SK-N-SH (cell line): Measurements from ENCODE around the gene TNNT2. TPM values are rescaled to one million over a fixed set of nuclear protein-coding genes. Genes with fewer than 3 reads are reported as not detected.

Source experiments
- CTCF ChIA-PET: fragments of 300-600, 350-600 bp; formaldehyde crosslinking; extraction: SDS; loops from one replicate; lab custom pipeline; 2021; lab: Yijun Ruan, JAX
- POLR2A ChIA-PET: fragments of 350-600 bp; sonication (Branson Sonifier 250); formaldehyde crosslinking; extraction: SDS; loops from one replicate; lab custom pipeline; 2020; ENCODE audit warnings: antibody characterized with exemption, inconsistent platforms; lab: Yijun Ruan, JAX
- DNase-seq: peaks from one replicate; pipeline ENCODE4 v3.0.0; 2012
- H2AFZ ChIP-seq: fragments of 200-600 bp; sonication (generic); 2 replicates; pipeline ENCODE4 v1.8.1; 2016; ENCODE audit warnings: antibody characterized with exemption, mild to moderate bottlenecking, low read depth
- H3F3A ChIP-seq: fragments of 200-600 bp; sonication (generic); replicated peaks from 2 replicates; pipeline ENCODE3; 2016; ENCODE audit warnings: antibody characterized with exemption, mild to moderate bottlenecking; ENCODE audit not compliant: insufficient read depth
- H3K27ac ChIP-seq, 2 experiments: fragments of 200-500 bp in 1 of 2; fragments of 200-600 bp in 1 of 2; sonication (Bioruptor generic) in 1 of 2; sonication (generic), shearing (Covaris generic) in 1 of 2; 2 replicates each; pipeline versions ENCODE4 v1.5.1 to v1.6.1; 2014 to 2016; ENCODE audit warnings: low read depth in 2 of 2, inconsistent platforms in 1 of 2, low read length in 1 of 2, mild to moderate bottlenecking in 1 of 2, mixed read lengths in 1 of 2
- H3K27me3 ChIP-seq: fragments of 200-600 bp; sonication (generic), shearing (Covaris generic); 2 replicates; pipeline ENCODE4 v1.6.1; 2016; ENCODE audit warnings: mixed run types; ENCODE audit not compliant: insufficient read depth
- H3K36me3 ChIP-seq, 2 experiments: fragments of 200-500 bp in 1 of 2; fragments of 200-600 bp in 1 of 2; sonication (Bioruptor generic) in 1 of 2; sonication (generic) in 1 of 2; replicated peaks in 1 of 2; 2 replicates each; pipeline versions ENCODE3 to v1.5.1; 2014 to 2016; ENCODE audit warnings: low read length in 1 of 2, mild to moderate bottlenecking in 1 of 2; ENCODE audit not compliant: insufficient read depth in 2 of 2, control insufficient read depth in 1 of 2
- H3K4me1 ChIP-seq, 2 experiments: fragments of 200-500 bp in 1 of 2; fragments of 200-600 bp in 1 of 2; sonication (Bioruptor generic) in 1 of 2; sonication (generic), shearing (Covaris generic) in 1 of 2; 2 replicates each; pipeline versions ENCODE4 v1.5.1 to v1.6.1; 2014 to 2016; ENCODE audit warnings: low read depth in 1 of 2, low read length in 1 of 2, mixed run types in 1 of 2; ENCODE audit not compliant: insufficient read depth in 2 of 2, control insufficient read depth in 1 of 2
- H3K4me2 ChIP-seq: fragments of 200-600 bp; sonication (generic), shearing (Covaris generic); 2 replicates; pipeline ENCODE4 v1.6.1; 2017; ENCODE audit warnings: mixed run types
- H3K4me3 ChIP-seq, 2 experiments: fragments of 200-500 bp in 1 of 2; fragments of 200-600 bp in 1 of 2; sonication (Bioruptor generic) in 1 of 2; sonication (generic), shearing (Covaris generic) in 1 of 2; 2 replicates each; pipeline versions ENCODE4 v1.5.1 to v1.8.1; 2014 to 2016; ENCODE audit warnings: low read depth in 2 of 2, inconsistent platforms in 1 of 2, low read length in 1 of 2, mild to moderate bottlenecking in 1 of 2, mixed read lengths in 1 of 2, moderate library complexity in 1 of 2
- H3K79me2 ChIP-seq: fragments of 200-600 bp; sonication (generic); 2 replicates; pipeline ENCODE4 v1.8.1; 2017; ENCODE audit warnings: mild to moderate bottlenecking; ENCODE audit not compliant: insufficient read depth
- H3K9ac ChIP-seq: fragments of 200-600 bp; sonication (generic); 2 replicates; pipeline ENCODE4 v1.6.1; 2017; ENCODE audit warnings: mixed run types
- H3K9me2 ChIP-seq: fragments of 200-600 bp; sonication (generic); 2 replicates; pipeline ENCODE4 v1.6.1; 2017; ENCODE audit warnings: mixed run types
- H3K9me3 ChIP-seq: fragments of 200-600 bp; sonication (generic); 2 replicates; pipeline ENCODE4 v1.6.1; 2017; ENCODE audit warnings: mixed run types, mild to moderate bottlenecking, moderate library complexity
- H4K20me1 ChIP-seq: fragments of 200-600 bp; sonication (generic); 2 replicates; pipeline ENCODE4 v1.6.1; 2017; ENCODE audit warnings: mild to moderate bottlenecking, mixed run types; ENCODE audit not compliant: insufficient read depth
- CHD2 ChIP-seq: fragments of 150-350 bp; IDR thresholded peaks from 2 replicates; pipeline ENCODE4 v1.6.1; 2018; ENCODE audit warnings: low read length; ENCODE audit not compliant: partially characterized antibody
- ELF1 ChIP-seq: IDR thresholded peaks from 2 replicates; pipeline ENCODE4 v1.4.0; 2012
- EP300 ChIP-seq, 2 experiments: IDR thresholded peaks; 2 replicates each; pipeline versions ENCODE4 v1.4.0 to v1.6.1; 2012; ENCODE audit warnings: borderline replicate concordance in 1 of 2, low read depth in 1 of 2, low read length in 1 of 2
- FOSL2 ChIP-seq: IDR thresholded peaks from 2 replicates; pipeline ENCODE4 v1.4.0; 2012; ENCODE audit warnings: low read depth, mild to moderate bottlenecking, moderate library complexity, borderline replicate concordance
- FOXM1 ChIP-seq: IDR thresholded peaks from 2 replicates; pipeline ENCODE4 v1.4.0; 2012; ENCODE audit warnings: low read depth, mild to moderate bottlenecking
- GATA2 ChIP-seq: sonication (generic); formaldehyde crosslinking; IDR thresholded peaks from 2 replicates; pipeline ENCODE4 v1.5.0; 2020; ENCODE audit warnings: mild to moderate bottlenecking, missing genetic modification reagents
- MXI1 ChIP-seq: IDR thresholded peaks from 2 replicates; pipeline ENCODE4 v1.6.1; 2012; ENCODE audit warnings: mild to moderate bottlenecking, low read depth, low read length, improper control_type of control experiment
- PBX3 ChIP-seq: IDR thresholded peaks from 2 replicates; pipeline ENCODE4; 2012
- RAD21 ChIP-seq: IDR thresholded peaks from 2 replicates; pipeline ENCODE4 v1.6.1; 2012; ENCODE audit warnings: mild to moderate bottlenecking, low read length
- RCOR1 ChIP-seq: fragments of 150-350 bp; IDR thresholded peaks from 2 replicates; pipeline ENCODE4 v1.6.1; 2017; ENCODE audit warnings: antibody characterized with exemption, low read length
- RXRA ChIP-seq: IDR thresholded peaks from 2 replicates; pipeline ENCODE4 v1.4.0; 2012; ENCODE audit warnings: low read depth, mild to moderate bottlenecking, borderline replicate concordance
- SIN3A ChIP-seq: IDR thresholded peaks from 2 replicates; pipeline ENCODE4 v1.6.1; 2012; ENCODE audit warnings: low read depth, mild to moderate bottlenecking, low read length, moderate library complexity, borderline replicate concordance
- SMC3 ChIP-seq: IDR thresholded peaks from 2 replicates; pipeline ENCODE4 v1.6.1; 2012; ENCODE audit warnings: low read depth, low read length, improper control_type of control experiment
- TEAD4 ChIP-seq: IDR thresholded peaks from 2 replicates; pipeline ENCODE4 v1.4.0; 2012; ENCODE audit warnings: mild to moderate bottlenecking, borderline replicate concordance; ENCODE audit not compliant: insufficient read depth
- YY1 ChIP-seq: IDR thresholded peaks from 2 replicates; pipeline ENCODE4 v1.4.0; 2012; ENCODE audit warnings: low read depth, mild to moderate bottlenecking
- WGBS: methylation state at CpG from one replicate; pipeline ENCODE4 v1.1.6; 2017; ENCODE audit warnings: low lambda C conversion rate; 5-methylcytosine and 5-hydroxymethylcytosine counted together
- polyA plus RNA-seq, 3 experiments: library from polyadenylated mRNA; depleted of rRNA; stranded (reverse); fragments of >200 nt; gene quantifications; 2 replicates each; pipeline ENCODE4 v1.2.3, GENCODE V29; 2012
- TF ChIP-seq, protein P1 (sequence below): IDR thresholded peaks from 2 replicates; pipeline ENCODE4 v1.4.0; 2012; ENCODE audit warnings: low read depth, borderline replicate concordance
- TF ChIP-seq, protein P2 (sequence below): IDR thresholded peaks from 2 replicates; pipeline ENCODE4 v1.4.0; 2012; ENCODE audit warnings: low read depth
- TF ChIP-seq, protein P3 (sequence below): fragments of 150-350 bp; IDR thresholded peaks from 2 replicates; pipeline ENCODE4 v1.6.1; 2016; ENCODE audit warnings: mild to moderate bottlenecking, low read depth, low read length

Gene TNNT2
- polyA plus RNA-seq, 1 of the 3 experiments (the other 2 are of a cell fraction), result 0.33 TPM

- TF ChIP-seq, protein P1, sequence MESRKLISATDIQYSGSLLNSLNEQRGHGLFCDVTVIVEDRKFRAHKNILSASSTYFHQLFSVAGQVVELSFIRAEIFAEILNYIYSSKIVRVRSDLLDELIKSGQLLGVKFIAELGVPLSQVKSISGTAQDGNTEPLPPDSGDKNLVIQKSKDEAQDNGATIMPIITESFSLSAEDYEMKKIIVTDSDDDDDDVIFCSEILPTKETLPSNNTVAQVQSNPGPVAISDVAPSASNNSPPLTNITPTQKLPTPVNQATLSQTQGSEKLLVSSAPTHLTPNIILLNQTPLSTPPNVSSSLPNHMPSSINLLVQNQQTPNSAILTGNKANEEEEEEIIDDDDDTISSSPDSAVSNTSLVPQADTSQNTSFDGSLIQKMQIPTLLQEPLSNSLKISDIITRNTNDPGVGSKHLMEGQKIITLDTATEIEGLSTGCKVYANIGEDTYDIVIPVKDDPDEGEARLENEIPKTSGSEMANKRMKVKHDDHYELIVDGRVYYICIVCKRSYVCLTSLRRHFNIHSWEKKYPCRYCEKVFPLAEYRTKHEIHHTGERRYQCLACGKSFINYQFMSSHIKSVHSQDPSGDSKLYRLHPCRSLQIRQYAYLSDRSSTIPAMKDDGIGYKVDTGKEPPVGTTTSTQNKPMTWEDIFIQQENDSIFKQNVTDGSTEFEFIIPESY, result no peak
- TF ChIP-seq FOSL2 (no peak), RAD21 (no peak), YY1 (no peak), RCOR1 (no peak)
- TF ChIP-seq, protein P2, sequence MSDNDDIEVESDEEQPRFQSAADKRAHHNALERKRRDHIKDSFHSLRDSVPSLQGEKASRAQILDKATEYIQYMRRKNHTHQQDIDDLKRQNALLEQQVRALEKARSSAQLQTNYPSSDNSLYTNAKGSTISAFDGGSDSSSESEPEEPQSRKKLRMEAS, result no peak
Observed at GRCh38 chr1:201400852-201401230, 23.4 kb upstream of the TNNT2 start (continued).

GRCh38 chr1:201400212-201400851 lies 22.9 kb upstream of the TNNT2 start:
- WGBS, result 69% methylated on average over 8 of the region's 11 CpGs
- peaks cover 35% of the 10 kb centered on the region; the same call in 1 of the 2 replicates for H3K27me3 ChIP-seq
- TF ChIP-seq GATA2 (CRISPR knock-in tag) (no peak), EP300 (IDR thresholded peaks at IDR 0.05; ENCODE audit: borderline replicate concordance in 1 of 2, low read depth in 1 of 2, low read length in 1 of 2) (no peak), MXI1 (no peak), RXRA (no peak), TEAD4 (no peak), FOSL2 (no peak), SMC3 (no peak), CHD2 (no peak), ELF1 (no peak), SIN3A (no peak), FOXM1 (no peak), PBX3 (no peak)
- TF ChIP-seq, protein P3, sequence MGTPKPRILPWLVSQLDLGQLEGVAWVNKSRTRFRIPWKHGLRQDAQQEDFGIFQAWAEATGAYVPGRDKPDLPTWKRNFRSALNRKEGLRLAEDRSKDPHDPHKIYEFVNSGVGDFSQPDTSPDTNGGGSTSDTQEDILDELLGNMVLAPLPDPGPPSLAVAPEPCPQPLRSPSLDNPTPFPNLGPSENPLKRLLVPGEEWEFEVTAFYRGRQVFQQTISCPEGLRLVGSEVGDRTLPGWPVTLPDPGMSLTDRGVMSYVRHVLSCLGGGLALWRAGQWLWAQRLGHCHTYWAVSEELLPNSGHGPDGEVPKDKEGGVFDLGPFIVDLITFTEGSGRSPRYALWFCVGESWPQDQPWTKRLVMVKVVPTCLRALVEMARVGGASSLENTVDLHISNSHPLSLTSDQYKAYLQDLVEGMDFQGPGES, result no peak
- TF ChIP-seq, all 33 proteins: peak for 0

More at GRCh38 chr1:201400212-201400851, 22.9 kb upstream of the TNNT2 start:
- H3K9ac ChIP-seq, result no peak overlapping the region
- H4K20me1 ChIP-seq, result no peaks in the 10 kb centered on the region
- DNase-seq, result no peak
- ChIA-PET POLR2A (no interaction called here), CTCF (interaction anchor here (0.9 to 2.7 kb wide), 5 partner anchors 8 to 89 kb away, joined by 3 to 11 read pairs (median 5); no protein-coding TSS in a partner anchor)
- no peaks in the 10 kb centered on the region for H3K36me3 ChIP-seq
- H3K4me2 ChIP-seq, result no peak overlapping the region
- no peak overlapping the region for H3K4me3 ChIP-seq
- peaks cover 0 to 9% of the 10 kb centered on the region in 2 experiments; a peak in 1 of 4 replicates for H3K4me1 ChIP-seq
- H3F3A ChIP-seq, result no peaks in the 10 kb centered on the region
- H2AFZ ChIP-seq, result no peak overlapping the region
- no peak overlapping the region for H3K27ac ChIP-seq
- H3K9me2 ChIP-seq, result no peaks in the 10 kb centered on the region
- no peaks in the 10 kb centered on the region for H3K9me3 ChIP-seq
- no peaks in the 10 kb centered on the region for H3K79me2 ChIP-seq
